ENCODE measurements around the gene TBC1D19.
A peak's percentile ranks its signal among the peaks of the same experiment; 100 is the strongest.

Gene TBC1D19

GRCh38 chr4:26611372-26611771, 27.5 kb downstream of the TBC1D19 start:
- no peak for TF ChIP-seq CTCF (IDR thresholded peaks at IDR 0.05; ENCODE audit: low read depth, low read length)
- DNase-seq (ENCODE audit: low read depth, low spot score), result no peak
- in situ Hi-C loops (cut with HindIII; ENCODE audit: low sequenced_read_pairs), result no loop called here
- no peak overlapping the region for H3K4me3 ChIP-seq (ENCODE audit: low read depth, low read length)

GRCh38 chr4:26611885-26612284, 28.0 kb downstream of the TBC1D19 start:
- no peak for DNase-seq (ENCODE audit: low read depth, low spot score)
- no peak overlapping the region for H3K4me3 ChIP-seq (ENCODE audit: low read depth, low read length)
- in situ Hi-C loops (cut with HindIII; ENCODE audit: low sequenced_read_pairs), result no loop called here
- no peak for TF ChIP-seq CTCF (IDR thresholded peaks at IDR 0.05; ENCODE audit: low read depth, low read length)

GRCh38 chr4:26613237-26613636, 29.4 kb downstream of the TBC1D19 start:
- H3K4me3 ChIP-seq (ENCODE audit: low read depth, low read length), result no peak overlapping the region
- in situ Hi-C loops (cut with HindIII; ENCODE audit: low sequenced_read_pairs), result no loop called here
- TF ChIP-seq CTCF (IDR thresholded peaks at IDR 0.05; ENCODE audit: low read depth, low read length), result no peak
- DNase-seq (ENCODE audit: low read depth, low spot score), result no peak

- in situ Hi-C loops (cut with HindIII; ENCODE audit: low sequenced_read_pairs), result no loop called here
- no peak overlapping the region for H3K4me3 ChIP-seq (ENCODE audit: low read depth, low read length)
- no peak for DNase-seq (ENCODE audit: low read depth, low spot score)
- TF ChIP-seq CTCF (IDR thresholded peaks at IDR 0.05; ENCODE audit: low read depth, low read length), result no peak
These were observed 29.9 kb downstream of the TBC1D19 start for GRCh38 chr4:26613735-26614134.

- in situ Hi-C loops (cut with HindIII; ENCODE audit: low sequenced_read_pairs), result no loop called here
- H3K4me3 ChIP-seq (ENCODE audit: low read depth, low read length), result no peak overlapping the region
- TF ChIP-seq CTCF (IDR thresholded peaks at IDR 0.05; ENCODE audit: low read depth, low read length), result no peak
- DNase-seq (ENCODE audit: low read depth, low spot score), result peak; percentile 28
These were observed 35.9 kb downstream of the TBC1D19 start for GRCh38 chr4:26619784-26620183.

GRCh38 chr4:26621366-26621765, 37.5 kb downstream of the TBC1D19 start:
- DNase-seq (ENCODE audit: low read depth, low spot score), result no peak
- in situ Hi-C loops (cut with HindIII; ENCODE audit: low sequenced_read_pairs), result no loop called here

More at GRCh38 chr4:26621366-26621765, 37.5 kb downstream of the TBC1D19 start:
- no peak overlapping the region for H3K4me3 ChIP-seq (ENCODE audit: low read depth, low read length)
- TF ChIP-seq CTCF (IDR thresholded peaks at IDR 0.05; ENCODE audit: low read depth, low read length), result no peak

All from astrocyte of the spinal cord (primary cell).